ENCODE data around the gene PRSS12. TPM values are rescaled to one million over a fixed set of nuclear protein-coding genes. Genes with fewer than 3 reads are reported as not detected.

Gene PRSS12
- total RNA-seq, 1 experiment from 2014 or later = 5.4 TPM

- H3K27me3 Mint-ChIP-seq (ENCODE audit: low read depth) = no peaks in the 10 kb centered on the region
- Histone ChIP-seq H3K9ac (ENCODE audit: extremely low read depth, insufficient read length, low read length) (no peak overlapping the region), H3K14ac (ENCODE audit: insufficient read depth, low read length) (no peak overlapping the region), H3K18ac (ENCODE audit: insufficient read length, low read depth, low read length) (no peak overlapping the region), H3K27me3 (ENCODE audit: insufficient read depth, low read length) (no peaks in the 10 kb centered on the region), H3K79me2 (ENCODE audit: insufficient read depth, low read length) (0 out of 2 replicates have a peak, but pooled peaks cover 2% of the 10 kb centered on the region), H2BK12ac (ENCODE audit: insufficient read length, low read depth, low read length) (no peak overlapping the region), H3K23ac (ENCODE audit: insufficient read length, low read depth, low read length) (no peak overlapping the region), H4K20me1 (ENCODE audit: control insufficient read depth, insufficient read depth, insufficient read length) (no peaks in the 10 kb centered on the region), H2BK120ac (ENCODE audit: low read depth, low read length, poor library complexity, severe bottlenecking) (no peak overlapping the region), H2BK5ac (ENCODE audit: insufficient read length, low read length) (no peak overlapping the region), H3K4ac (ENCODE audit: low read depth, low read length) (no peak overlapping the region), H3K27ac (ENCODE audit: insufficient read length, low read depth, low read length) (no peak overlapping the region), H2AFZ (ENCODE audit: low read length) (no peak overlapping the region), H3K56ac (ENCODE audit: insufficient read length, low read depth, low read length) (no peak overlapping the region), H4K8ac (replicated peaks; ENCODE audit: insufficient read length, low read depth, low read length) (no peak overlapping the region), H3K4me1 (ENCODE audit: insufficient read depth, low read length) (no peaks in the 10 kb centered on the region), H3K4me2 (ENCODE audit: insufficient read depth, insufficient read length, low read length) (no peak overlapping the region), H3T11ph (ENCODE audit: low read length) (no peak overlapping the region), H2BK15ac (ENCODE audit: low read depth, low read length) (no peak overlapping the region), H2AK5ac (ENCODE audit: insufficient read length, low read length) (no peak overlapping the region), H3K9me3 (ENCODE audit: control insufficient read depth, low read depth, low read length) (no peaks in the 10 kb centered on the region), H4K91ac (ENCODE audit: insufficient read length, low read depth, low read length) (no peak overlapping the region), H3K23me2 (ENCODE audit: insufficient read length, low read depth, low read length, poor library complexity, severe bottlenecking) (peaks cover 3% of the 10 kb centered on the region), H2BK20ac (ENCODE audit: low read depth, low read length, poor library complexity, severe bottlenecking) (no peak overlapping the region), H4K5ac (ENCODE audit: insufficient read length, low read depth, low read length) (no peak overlapping the region), H3K79me1 (ENCODE audit: insufficient read depth, low read depth, low read length, poor library complexity, severe bottlenecking) (no peaks in the 10 kb centered on the region)
- WGBS (ENCODE audit: extremely low coverage, insufficient read length, low lambda C conversion rate) = no CpG with 5 or more reads among the region's 3 CpGs
- H3K4me3 Mint-ChIP-seq = no peak overlapping the region
- no peak for TF ChIP-seq CTCF (conservative IDR thresholded peaks at IDR 0.05)
- no peaks in the 10 kb centered on the region for H3K9me3 Mint-ChIP-seq
- no peak for DNase-seq
- H3K27ac Mint-ChIP-seq = no peak overlapping the region
- H3K4me1 Mint-ChIP-seq = peaks cover 16 to 24% of the 10 kb centered on the region in 2 experiments
- peaks cover 6 to 26% (median 15%) of the 10 kb centered on the region in 3 experiments for H3K36me3 Mint-ChIP-seq (ENCODE audit: insufficient read depth in 1 of 3, low read depth in 3 of 3)
Measured at GRCh38 chr4:118284169-118284568, 68.6 kb downstream of the PRSS12 start.
